HS-5 (cell line): ENCODE results near the gene SIRPB2.

Experiments used
- DNase-seq: peaks from one replicate; pipeline ENCODE4 v3.0.0-alpha.2; 2012; ENCODE audit warnings: low read depth

SIRPB2 gene

GRCh38 chr20:1491281-1491840 lies at the start of gene SIRPB2:
TSS of gene SIRPB2 (minus strand) at chr20:1491420. CDS start at chr20:1491359, 61 bp downstream.
- DNase-seq = no peak

- no peak for DNase-seq
Observed at GRCh38 chr20:1539816-1540419, 48.7 kb upstream of the SIRPB2 start.

- DNase-seq = no peak
Observed at GRCh38 chr20:1538655-1539054, 47.4 kb upstream of the SIRPB2 start.

- no peak for DNase-seq
Observed at GRCh38 chr20:1537731-1538058, 46.5 kb upstream of the SIRPB2 start.

DNA sequence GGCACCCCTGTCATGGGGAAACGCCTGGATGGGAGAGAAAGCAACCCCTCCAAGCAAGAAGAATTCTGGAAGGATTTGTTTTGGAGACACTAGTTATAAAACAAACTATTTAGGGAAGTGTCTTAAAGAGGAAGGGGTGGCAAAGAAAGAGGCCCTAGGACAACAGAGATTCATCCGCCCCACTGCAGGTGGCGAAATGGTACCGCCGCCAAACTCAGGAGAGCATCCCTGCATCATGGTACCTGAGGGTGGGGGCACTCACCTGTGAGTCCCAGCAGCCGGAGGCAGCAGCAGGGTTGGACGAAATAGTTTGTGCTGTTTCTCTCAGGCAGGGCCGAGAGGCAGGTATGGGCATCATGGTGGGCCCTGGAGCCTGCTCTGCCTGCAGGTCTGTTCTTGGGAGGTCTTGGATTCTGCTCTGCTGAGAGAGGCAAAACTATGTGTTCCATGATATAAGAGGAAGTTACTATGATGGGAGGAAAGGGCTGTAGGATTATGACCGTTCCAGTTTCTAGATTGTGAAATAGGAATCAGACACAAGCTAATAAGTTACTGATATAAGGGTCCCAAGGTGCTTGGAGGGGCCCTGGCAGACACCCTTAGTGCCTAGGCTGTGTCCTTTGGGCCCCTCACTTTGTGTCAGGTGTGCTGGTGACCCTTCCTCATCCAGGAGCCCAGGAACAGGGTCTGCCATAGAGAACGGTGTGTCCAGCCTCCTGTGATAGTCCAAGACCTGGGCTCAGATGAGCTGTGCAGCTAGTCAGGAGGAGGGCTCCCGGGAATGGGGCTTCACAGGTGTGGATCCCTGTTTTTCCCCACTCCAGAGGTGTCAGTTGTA lies 45.9 kb upstream of the SIRPB2 start:
- DNase-seq = no peak

DNA sequence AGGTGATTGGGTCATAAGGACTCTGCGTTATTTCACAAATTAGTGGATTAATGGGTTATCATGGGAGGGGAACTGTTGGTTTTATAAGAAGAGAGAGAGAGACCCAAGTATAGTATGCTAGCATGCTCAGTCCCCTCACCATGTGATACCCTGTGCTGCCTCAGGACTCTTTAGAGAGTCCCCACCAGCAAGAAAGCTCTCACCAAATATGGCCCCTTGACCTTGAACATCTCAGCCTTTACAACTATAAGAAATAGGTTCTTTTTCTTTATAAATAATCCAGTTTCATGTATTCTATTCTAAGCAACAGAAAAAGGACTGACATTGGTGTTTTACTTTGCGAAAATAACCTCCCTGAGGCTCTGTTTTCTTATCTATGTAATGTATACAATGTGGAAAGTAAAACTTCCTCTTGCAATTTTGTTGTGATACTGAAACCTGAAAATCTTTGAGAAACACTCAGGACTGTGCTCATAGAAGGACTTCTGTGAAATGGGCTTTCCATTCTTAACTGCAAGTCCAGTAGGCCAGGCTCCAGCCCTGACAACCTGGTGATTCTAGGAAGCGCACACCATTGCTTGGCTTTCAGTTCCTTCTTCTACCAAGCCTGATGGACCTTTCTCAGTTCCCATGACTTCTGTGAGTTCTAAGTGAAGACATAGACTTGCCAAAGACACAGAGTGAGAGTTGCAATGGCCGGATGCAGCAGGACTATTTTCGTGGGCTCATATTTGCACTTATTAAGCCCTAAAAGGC lies 44.4 kb upstream of the SIRPB2 start:
- DNase-seq = no peak

- DNase-seq = no peak
Observed at GRCh38 chr20:1534526-1534925, 43.3 kb upstream of the SIRPB2 start.

- no peak for DNase-seq
Observed at GRCh38 chr20:1533059-1533458, 41.8 kb upstream of the SIRPB2 start.

DNA sequence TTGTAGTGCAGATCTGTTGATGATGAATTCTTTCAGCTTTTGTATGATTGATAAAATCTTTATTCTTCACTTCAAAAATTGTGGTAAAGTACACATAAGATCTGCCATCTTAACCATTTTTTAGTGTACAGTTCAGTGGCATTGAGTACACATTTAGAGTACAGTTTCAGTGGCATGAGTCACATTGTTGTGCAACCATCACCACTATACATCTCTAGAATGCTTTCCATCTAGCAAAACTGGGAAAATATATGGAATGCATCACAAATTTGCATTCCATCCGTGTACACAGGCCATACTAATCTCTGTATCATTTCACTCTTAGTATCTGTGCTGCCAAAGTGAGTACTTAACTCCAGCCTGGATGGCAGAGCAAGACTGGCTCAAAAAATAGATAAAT lies 37.6 kb upstream of the SIRPB2 start:
- DNase-seq = peak; percentile 78

DNA sequence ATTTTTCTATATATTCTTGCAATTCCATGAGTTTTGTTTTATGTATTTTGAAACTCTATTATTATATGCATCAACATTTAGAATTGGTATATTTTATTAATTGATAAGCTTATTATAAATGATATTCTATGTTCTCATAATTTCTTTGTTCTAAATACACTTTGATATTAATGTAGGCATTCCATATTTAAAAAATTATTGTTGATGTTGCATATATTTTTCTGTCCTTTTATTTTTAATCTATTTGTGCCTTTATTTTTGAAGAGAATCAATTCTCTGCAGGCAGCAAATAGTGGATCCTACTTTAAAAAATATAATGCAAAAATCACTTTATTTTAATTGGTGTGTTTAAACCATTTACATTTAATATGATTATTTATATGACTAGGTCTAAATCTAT lies 36.7 kb upstream of the SIRPB2 start:
- DNase-seq = no peak

GRCh38 chr20:1526896-1527295 lies 35.7 kb upstream of the SIRPB2 start:
- no peak for DNase-seq

DNA sequence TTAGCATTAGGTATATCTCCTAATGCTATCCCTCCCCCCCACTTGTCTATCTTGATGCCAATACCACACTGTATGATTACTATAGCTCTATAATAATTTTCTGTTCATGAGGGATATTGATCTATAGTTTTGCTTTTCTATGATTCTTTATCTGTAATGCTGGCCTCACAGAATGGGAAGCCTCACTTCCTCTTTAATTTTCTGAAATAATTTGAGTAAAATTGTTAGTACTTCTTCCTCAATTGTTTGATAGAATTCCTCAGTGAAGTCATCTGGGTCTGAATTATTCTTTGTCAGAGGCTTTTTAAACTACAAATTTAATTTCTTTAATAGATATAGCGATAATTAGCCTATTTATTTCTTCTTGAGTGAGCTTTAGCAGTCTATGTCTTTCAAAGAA lies 35.1 kb upstream of the SIRPB2 start:
- no peak for DNase-seq

DNA sequence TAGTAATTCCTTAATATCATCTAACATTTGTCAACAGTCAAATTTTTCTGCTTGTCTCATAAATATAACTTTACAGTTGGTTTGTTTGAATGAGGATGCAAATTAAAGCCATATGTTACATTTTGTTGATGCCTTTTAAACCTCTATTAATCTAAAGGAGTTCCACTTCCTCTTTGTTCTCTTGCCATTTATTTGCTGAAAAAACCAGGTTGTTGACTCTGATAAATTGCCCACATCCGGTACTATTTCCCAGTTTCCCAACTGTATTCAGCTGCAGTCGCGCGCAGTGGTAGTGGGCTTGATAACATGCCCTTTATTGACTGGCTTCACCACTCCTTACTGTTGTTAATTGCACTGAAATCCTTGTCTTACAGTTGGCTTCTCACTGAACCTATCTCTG lies 32.8 kb upstream of the SIRPB2 start:
- no peak for DNase-seq

GRCh38 chr20:1517010-1517409 lies 25.8 kb upstream of the SIRPB2 start:
- DNase-seq = no peak

DNA sequence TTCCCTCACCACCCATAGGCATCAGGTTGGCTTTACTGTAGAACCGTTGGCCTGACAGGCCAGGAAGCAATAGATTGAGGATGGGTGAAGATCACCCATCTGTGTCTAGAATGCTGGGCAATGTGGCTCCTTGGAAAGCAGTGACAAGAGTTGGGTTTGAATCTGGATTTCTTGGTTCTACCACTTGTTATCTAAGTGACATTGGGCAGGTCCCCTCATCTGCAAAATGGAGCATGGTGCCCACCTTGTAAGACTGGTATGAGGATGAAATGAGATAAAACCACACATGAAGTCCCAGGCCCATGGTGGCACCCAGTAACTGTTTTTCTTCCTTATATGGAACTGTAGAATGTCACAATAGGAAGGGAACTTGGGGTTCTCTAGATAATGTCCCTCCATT lies 22.6 kb upstream of the SIRPB2 start:
- DNase-seq = no peak

GRCh38 chr20:1509237-1509636 lies 18.0 kb upstream of the SIRPB2 start:
- no peak for DNase-seq

DNA sequence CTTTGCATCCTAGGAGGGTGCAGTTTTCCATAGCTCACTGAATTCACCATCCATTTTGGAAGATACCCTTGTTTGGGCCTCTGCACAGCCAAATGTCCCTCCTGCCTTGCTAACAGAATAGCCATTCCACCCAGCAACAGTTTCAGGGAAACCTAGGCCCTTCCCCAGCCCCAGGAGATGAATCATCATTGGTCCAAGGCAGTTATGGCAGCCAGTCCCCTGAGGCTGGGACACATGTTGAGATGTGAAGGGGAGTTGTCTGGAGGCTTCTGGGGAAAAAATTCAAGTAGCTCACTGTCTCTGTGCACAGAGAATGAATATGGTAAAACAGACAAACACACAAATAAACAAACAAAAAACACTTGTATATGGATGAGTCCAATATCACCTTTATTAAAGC lies 17.4 kb upstream of the SIRPB2 start:
- DNase-seq = no peak

DNA sequence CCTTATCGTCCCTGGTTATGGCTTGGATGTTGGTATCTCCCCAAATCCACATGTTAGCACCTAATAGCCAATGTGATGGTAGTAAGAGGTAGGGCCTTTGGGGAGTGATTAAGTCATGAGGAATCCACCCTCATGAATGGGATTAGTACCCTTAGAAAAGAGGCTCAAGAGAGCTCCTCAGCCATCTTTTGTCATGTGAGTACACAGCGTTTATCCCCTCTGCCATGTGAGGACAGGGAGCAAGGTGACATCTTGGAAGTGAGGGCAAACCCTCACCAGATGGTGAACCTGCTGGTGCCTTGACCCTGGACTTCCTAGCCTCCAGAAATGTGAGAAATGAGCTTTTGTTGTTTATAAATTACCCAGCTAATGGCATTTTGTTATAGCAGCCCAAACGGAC lies 16.1 kb upstream of the SIRPB2 start:
- no peak for DNase-seq

- DNase-seq = no peak
Observed at GRCh38 chr20:1505871-1506270, 14.7 kb upstream of the SIRPB2 start.

GRCh38 chr20:1505361-1505760 lies 14.1 kb upstream of the SIRPB2 start:
- DNase-seq = no peak

- DNase-seq = peak; percentile 85
Observed at GRCh38 chr20:1503564-1504227, 12.5 kb upstream of the SIRPB2 start.

- no peak for DNase-seq
Observed at GRCh38 chr20:1500496-1500895, 9.3 kb upstream of the SIRPB2 start.
